CD14-positive monocyte (primary cell): ENCODE measurements around the gene SERPINA1. TPM values are rescaled to one million over a fixed set of nuclear protein-coding genes. Genes with fewer than 3 reads are reported as not detected.

Experiments used
- DNase-seq, 3 donors: peaks; one replicate each; pipeline ENCODE4 v3.0.0-alpha.2; 2011 to 2022
- H2AFZ ChIP-seq: 2 replicates; pipeline ENCODE4 v1.6.0; 2012; ENCODE audit warnings: mild to moderate bottlenecking, low read depth, low read length, inconsistent platforms; ENCODE audit not compliant: insufficient read depth, poor library complexity, severe bottlenecking
- H3K27ac ChIP-seq, 2 donors: 1 replicate in 1 of 2; 2 replicates in 1 of 2; pipeline ENCODE4 v1.5.1; 2012 to 2013; ENCODE audit warnings: low read length in 2 of 2, control low read depth in 1 of 2, inconsistent platforms in 1 of 2, low read depth in 1 of 2, mild to moderate bottlenecking in 1 of 2
- H3K27me3 ChIP-seq, 2 donors: one replicate each; pipeline versions ENCODE4 v1.6.0 to v1.6.1; 2011 to 2013; ENCODE audit warnings: low read length in 2 of 2; ENCODE audit not compliant: control insufficient read depth in 2 of 2, insufficient read depth in 2 of 2
- H3K36me3 ChIP-seq, 2 donors: replicated peaks in 1 of 2; 1 replicate in 1 of 2; 2 replicates in 1 of 2; pipeline versions ENCODE4 v1.5.1 to v1.6.1; 2012 to 2013; ENCODE audit warnings: low read length in 2 of 2, control low read depth in 1 of 2, inconsistent platforms in 1 of 2, mild to moderate bottlenecking in 1 of 2; ENCODE audit not compliant: insufficient read depth in 2 of 2, control insufficient read depth in 1 of 2
- H3K4me1 ChIP-seq, 2 donors: 1 replicate in 1 of 2; 2 replicates in 1 of 2; pipeline versions ENCODE4 v1.5.1 to v1.6.1; 2012 to 2013; ENCODE audit warnings: low read length in 2 of 2, control low read depth in 1 of 2, inconsistent platforms in 1 of 2, mild to moderate bottlenecking in 1 of 2, moderate library complexity in 1 of 2; ENCODE audit not compliant: insufficient read depth in 2 of 2, control insufficient read depth in 1 of 2
- H3K4me2 ChIP-seq: replicated peaks from 2 replicates; pipeline ENCODE3; 2012; ENCODE audit warnings: low read length, moderate library complexity, mild to moderate bottlenecking; ENCODE audit not compliant: poor library complexity, severe bottlenecking; ENCODE audit errors: extremely low read depth
- H3K4me3 ChIP-seq, 3 experiments: fragments of 200-600 bp in 1 of 3; sonication (generic) in 1 of 3; replicated peaks in 1 of 3; 1 replicate in 2 of 3; 2 replicates in 1 of 3; pipeline ENCODE4 v1.5.1; 2011 to 2013; ENCODE audit warnings: low read length in 3 of 3, mild to moderate bottlenecking in 3 of 3, control low read depth in 2 of 3, low read depth in 2 of 3, inconsistent platforms in 1 of 3, moderate library complexity in 1 of 3
- H3K79me2 ChIP-seq: 2 replicates; pipeline ENCODE4 v1.6.0; 2012; ENCODE audit warnings: mild to moderate bottlenecking, control low read depth, inconsistent platforms, low read length, moderate library complexity; ENCODE audit not compliant: insufficient read depth
- H3K9ac ChIP-seq: 2 replicates; pipeline ENCODE4 v1.6.0; 2017; ENCODE audit warnings: low read length, mild to moderate bottlenecking; ENCODE audit not compliant: insufficient read depth, poor library complexity, severe bottlenecking
- H3K9me3 ChIP-seq, 2 donors: replicated peaks in 1 of 2; 1 replicate in 1 of 2; 2 replicates in 1 of 2; pipeline versions ENCODE4 v1.5.1 to v1.6.1; 2012 to 2013; ENCODE audit warnings: low read length in 2 of 2, control low read depth in 1 of 2; ENCODE audit not compliant: control insufficient read depth in 1 of 2, insufficient read depth in 1 of 2
- H4K20me1 ChIP-seq: 2 replicates; pipeline ENCODE4 v1.6.0; 2012; ENCODE audit warnings: mild to moderate bottlenecking, low read length, control low read depth, moderate library complexity; ENCODE audit not compliant: insufficient read depth
- H3K27ac Mint-ChIP-seq, 7 donors: one replicate each; pipeline ENCODE4 v1.8.0; 2020; ENCODE audit warnings: mild to moderate bottlenecking in 7 of 7, mixed read lengths in 7 of 7, moderate library complexity in 6 of 7, inconsistent platforms in 2 of 7
- H3K27me3 Mint-ChIP-seq, 3 donors: one replicate each; pipeline ENCODE4 v1.8.0; 2021 to 2022; ENCODE audit warnings: low read depth in 3 of 3, mild to moderate bottlenecking in 3 of 3, mixed read lengths in 3 of 3, moderate library complexity in 3 of 3, inconsistent platforms in 1 of 3
- H3K36me3 Mint-ChIP-seq, 2 donors: one replicate each; pipeline ENCODE4 v1.8.0; 2020; ENCODE audit warnings: mixed read lengths in 2 of 2, inconsistent platforms in 1 of 2, mild to moderate bottlenecking in 1 of 2
- H3K4me1 Mint-ChIP-seq: one replicate; pipeline ENCODE4 v1.8.0; 2020; ENCODE audit warnings: mild to moderate bottlenecking, mixed read lengths
- H3K4me3 Mint-ChIP-seq, 2 donors: one replicate each; pipeline ENCODE4 v1.8.0; 2020; ENCODE audit warnings: mild to moderate bottlenecking in 2 of 2, mixed read lengths in 2 of 2, moderate library complexity in 1 of 2
- H3K9me3 Mint-ChIP-seq, 7 donors: one replicate each; pipeline ENCODE4 v1.8.0; 2020 to 2022; ENCODE audit warnings: mixed read lengths in 7 of 7, mild to moderate bottlenecking in 6 of 7, moderate library complexity in 6 of 7, inconsistent platforms in 2 of 7
- CTCF ChIP-seq: fragments of 200-600 bp; IDR thresholded peaks from one replicate; pipeline ENCODE4 v1.8.0; 2022; ENCODE audit warnings: antibody characterized with exemption, mild to moderate bottlenecking
- WGBS: methylation state at CpG from one replicate; pipeline ENCODE4 v1.1.5; 2013; ENCODE audit warnings: missing lambda C conversion rate; ENCODE audit not compliant: insufficient coverage; 5-methylcytosine and 5-hydroxymethylcytosine counted together
- intact Hi-C, 2 donors: fragments of 100-400 bp; cut with micrococcal nuclease; formaldehyde crosslinking; loops; one replicate each; pipeline versions ENCODE4 v1.15.0 to v1.15.1; 2023
- polyA plus RNA-seq, 3 donors: library from polyadenylated mRNA; depleted of rRNA in 1 of 3; unstranded in 2 of 3; stranded (reverse) in 1 of 3; fragments of 300-500 nt in 2 of 3; fragments of >200 nt in 1 of 3; fragmentation: Illumina TruSeq in 2 of 3; gene quantifications; 1 replicate in 2 of 3; 2 replicates in 1 of 3; pipeline ENCODE4 v1.2.3, GENCODE V29; 2012 to 2021

Gene SERPINA1
- polyA plus RNA-seq, 3 donors, result 1,278 to 2,075 (median 2,042) TPM

- Mint-ChIP-seq H3K27ac (peak overlapping the region in 6 of 7 donors; percentile 16 to 85 (median 65)), H3K4me3 (no peak overlapping the region), H3K27me3 (peaks cover 0 to 12% (median 7%) of the 10 kb centered on the region in 3 donors), H3K36me3 (peaks cover 49 to 52% of the 10 kb centered on the region in 2 donors), H3K4me1 (peaks cover 18% of the 10 kb centered on the region), H3K9me3 (peaks cover 0 to 3% (median 0%) of the 10 kb centered on the region in 7 donors)
- 95% methylated on average over 8 of the region's 12 CpGs for WGBS
- Histone ChIP-seq H3K9ac (no peak overlapping the region), H4K20me1 (peaks cover 36% of the 10 kb centered on the region), H3K9me3 (no peaks in the 10 kb centered on the region), H2AFZ (no peak overlapping the region), H3K4me3 (no peak overlapping the region), H3K4me1 (peaks cover 0 to 7% of the 10 kb centered on the region in 2 donors), H3K36me3 (peaks cover 47 to 51% of the 10 kb centered on the region in 2 donors), H3K27ac (peak overlapping the region in 1 of 2 donors; percentile 38), H3K27me3 (no peaks in the 10 kb centered on the region), H3K79me2 (no peaks in the 10 kb centered on the region), H3K4me2 (no peak overlapping the region)
- intact Hi-C loops, result no loop called here
- no peak for DNase-seq
- TF ChIP-seq CTCF, result no peak
Measured at GRCh38 chr14:94376108-94376975, 12.1 kb downstream of the SERPINA1 start.

- H3K36me3 Mint-ChIP-seq, result peaks cover 41 to 45% of the 10 kb centered on the region in 2 donors
- Histone ChIP-seq H2AFZ (no peak overlapping the region), H3K9me3 (no peaks in the 10 kb centered on the region), H3K4me2 (no peak overlapping the region), H3K27ac (peak overlapping the region in 1 of 2 donors; percentile 38), H3K79me2 (no peaks in the 10 kb centered on the region), H3K9ac (no peak overlapping the region), H3K4me3 (no peak overlapping the region), H3K27me3 (no peaks in the 10 kb centered on the region), H4K20me1 (peaks cover 29% of the 10 kb centered on the region), H3K4me1 (peaks cover 0 to 6% of the 10 kb centered on the region in 2 donors), H3K36me3 (peaks cover 40 to 44% of the 10 kb centered on the region in 2 donors)
- H3K4me1 Mint-ChIP-seq, result peaks cover 18% of the 10 kb centered on the region
- H3K9me3 Mint-ChIP-seq, result peaks cover 0 to 2% (median 0%) of the 10 kb centered on the region in 7 donors
- TF ChIP-seq CTCF, result no peak
- DNase-seq, result no peak
- intact Hi-C loops, result no loop called here
- H3K4me3 Mint-ChIP-seq, result no peak overlapping the region
- H3K27me3 Mint-ChIP-seq, result peaks cover 0 to 12% (median 4%) of the 10 kb centered on the region in 3 donors
- peak overlapping the region in 6 of 7 donors; percentile 16 to 85 (median 62) for H3K27ac Mint-ChIP-seq
- WGBS, result 93% methylated on average over 4 of the region's 6 CpGs
Measured at GRCh38 chr14:94375552-94376107, 12.8 kb downstream of the SERPINA1 start.
